Skeletal muscle satellite cell (primary cell): ENCODE results near the gene PPP1R8.
"Not testable (repeated sequence)": the region's sequence is repeated elsewhere in the genome, so short reads cannot be mapped to it uniquely, and the experiment has no call there.

Experiments
- H3K27me3 ChIP-seq: 2 replicates; pipeline ENCODE4 v1.7.0; 2013; ENCODE audit warnings: low read length; ENCODE audit not compliant: control insufficient read depth, insufficient read depth
- H3K36me3 ChIP-seq: 2 replicates; pipeline ENCODE4 v1.7.0; 2013; ENCODE audit warnings: mild to moderate bottlenecking, control low read depth, low read length; ENCODE audit not compliant: insufficient read depth
- H3K4me1 ChIP-seq: 2 replicates; pipeline ENCODE4 v1.7.0; 2013; ENCODE audit warnings: low read length; ENCODE audit not compliant: control insufficient read depth, insufficient read depth
- H3K4me2 ChIP-seq: 2 replicates; pipeline ENCODE4 v1.7.0; 2013; ENCODE audit warnings: mild to moderate bottlenecking, low read length
- H3K4me3 ChIP-seq: 2 replicates; pipeline ENCODE4 v1.7.0; 2013; ENCODE audit warnings: low read length
- H3K9ac ChIP-seq: 2 replicates; pipeline ENCODE4 v1.7.0; 2013; ENCODE audit warnings: mild to moderate bottlenecking, low read depth, low read length, moderate library complexity
- H3K9me3 ChIP-seq: replicated peaks from 2 replicates; pipeline ENCODE4 v1.7.0; 2013; ENCODE audit warnings: mild to moderate bottlenecking, control low read depth, low read length

PPP1R8 gene

DNA sequence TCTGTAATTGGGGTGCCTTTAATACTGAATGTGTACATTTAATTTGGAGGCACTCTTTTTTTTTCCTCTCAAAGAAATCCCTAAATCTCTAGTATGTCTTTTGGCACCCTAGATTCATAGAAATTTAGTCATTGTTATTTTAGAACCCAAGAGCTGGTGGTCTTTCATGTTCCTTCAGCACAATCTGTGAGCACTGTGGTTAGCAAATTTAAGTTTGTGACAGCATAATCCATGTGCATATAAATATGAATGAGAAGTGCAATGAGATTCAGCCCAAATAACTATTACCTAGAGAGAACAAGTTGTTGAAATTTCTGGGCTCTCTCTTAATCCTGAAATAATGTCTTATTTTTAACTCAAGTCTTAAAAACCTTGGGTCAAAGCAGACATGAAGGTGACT lies 4.5 kb downstream of the PPP1R8 start:
- Histone ChIP-seq H3K9ac (no peak overlapping the region), H3K4me2 (no peak overlapping the region), H3K4me1 (peaks cover 18% of the 10 kb centered on the region), H3K27me3 (no peaks in the 10 kb centered on the region), H3K36me3 (peaks cover 34% of the 10 kb centered on the region), H3K9me3 (no peaks in the 10 kb centered on the region), H3K4me3 (no peak overlapping the region)

DNA sequence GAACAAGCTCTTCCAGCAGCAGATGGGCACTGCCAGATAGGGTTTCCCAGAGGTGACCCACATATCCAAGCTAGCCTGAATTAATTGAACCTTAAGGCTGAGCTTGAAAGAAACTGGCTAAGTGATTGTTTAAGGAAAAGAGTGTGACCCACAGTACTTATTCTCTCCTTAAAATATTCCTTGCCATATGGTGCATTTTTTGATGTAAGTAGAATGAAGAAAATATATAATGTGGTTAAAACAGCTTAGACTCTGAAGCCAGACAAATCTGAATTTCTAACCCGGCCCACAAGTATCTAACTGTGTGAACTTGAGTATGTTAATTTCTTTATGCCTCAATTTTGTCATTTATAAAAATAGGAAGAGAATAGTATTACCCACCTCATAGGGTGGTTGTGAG lies 4.9 kb downstream of the PPP1R8 start:
- H3K36me3 ChIP-seq = peaks cover 39% of the 10 kb centered on the region
- H3K4me2 ChIP-seq = no peak overlapping the region
- H3K4me3 ChIP-seq = no peak overlapping the region
- H3K9ac ChIP-seq = no peak overlapping the region
- no peaks in the 10 kb centered on the region for H3K27me3 ChIP-seq
- H3K9me3 ChIP-seq = no peaks in the 10 kb centered on the region
- peaks cover 18% of the 10 kb centered on the region for H3K4me1 ChIP-seq

DNA sequence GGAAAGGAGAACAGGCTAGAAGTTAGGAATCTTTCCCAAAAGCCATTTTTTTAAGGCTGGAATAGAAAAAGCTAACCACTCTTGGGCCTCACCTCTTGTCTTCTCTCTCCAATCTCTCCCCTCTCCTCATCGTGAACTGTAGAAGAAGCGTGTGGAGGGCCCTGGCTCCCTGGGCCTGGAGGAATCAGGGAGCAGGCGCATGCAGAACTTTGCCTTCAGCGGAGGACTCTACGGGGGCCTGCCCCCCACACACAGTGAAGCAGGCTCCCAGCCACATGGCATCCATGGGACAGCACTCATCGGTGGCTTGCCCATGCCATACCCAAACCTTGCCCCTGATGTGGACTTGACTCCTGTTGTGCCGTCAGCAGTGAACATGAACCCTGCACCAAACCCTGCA lies 19.4 kb downstream of the PPP1R8 start:
- Histone ChIP-seq H3K27me3 (no peaks in the 10 kb centered on the region), H3K9ac (no peak overlapping the region), H3K9me3 (no peaks in the 10 kb centered on the region), H3K36me3 (peaks cover 40% of the 10 kb centered on the region), H3K4me3 (no peak overlapping the region), H3K4me2 (no peak overlapping the region), H3K4me1 (no peaks in the 10 kb centered on the region)

DNA sequence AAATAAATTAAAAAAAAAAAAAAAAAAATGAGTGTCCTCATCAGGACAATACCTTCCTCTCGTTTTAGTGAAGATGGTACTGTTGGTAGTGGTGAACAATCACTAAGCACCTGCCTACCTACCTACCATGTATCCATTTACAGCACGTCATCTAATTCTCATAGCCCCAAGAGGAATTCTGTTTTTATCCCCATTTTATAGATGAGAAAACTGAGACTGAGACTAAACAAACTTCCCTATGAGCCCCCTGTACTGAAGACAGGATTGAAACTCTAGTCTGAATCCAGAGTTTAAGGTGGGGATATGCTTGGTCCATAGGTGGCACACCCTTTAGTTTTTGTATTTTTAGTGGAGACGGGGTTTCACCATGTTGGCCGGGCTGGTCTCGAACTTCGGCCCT lies 24.5 kb downstream of the PPP1R8 start:
- no peaks in the 10 kb centered on the region for H3K9me3 ChIP-seq
- H3K4me1 ChIP-seq = peaks cover 9% of the 10 kb centered on the region
- H3K4me2 ChIP-seq = no peak overlapping the region
- H3K27me3 ChIP-seq = no peaks in the 10 kb centered on the region
- H3K36me3 ChIP-seq = peaks cover 18% of the 10 kb centered on the region
- H3K4me3 ChIP-seq = no peak overlapping the region
- no peak overlapping the region for H3K9ac ChIP-seq

DNA sequence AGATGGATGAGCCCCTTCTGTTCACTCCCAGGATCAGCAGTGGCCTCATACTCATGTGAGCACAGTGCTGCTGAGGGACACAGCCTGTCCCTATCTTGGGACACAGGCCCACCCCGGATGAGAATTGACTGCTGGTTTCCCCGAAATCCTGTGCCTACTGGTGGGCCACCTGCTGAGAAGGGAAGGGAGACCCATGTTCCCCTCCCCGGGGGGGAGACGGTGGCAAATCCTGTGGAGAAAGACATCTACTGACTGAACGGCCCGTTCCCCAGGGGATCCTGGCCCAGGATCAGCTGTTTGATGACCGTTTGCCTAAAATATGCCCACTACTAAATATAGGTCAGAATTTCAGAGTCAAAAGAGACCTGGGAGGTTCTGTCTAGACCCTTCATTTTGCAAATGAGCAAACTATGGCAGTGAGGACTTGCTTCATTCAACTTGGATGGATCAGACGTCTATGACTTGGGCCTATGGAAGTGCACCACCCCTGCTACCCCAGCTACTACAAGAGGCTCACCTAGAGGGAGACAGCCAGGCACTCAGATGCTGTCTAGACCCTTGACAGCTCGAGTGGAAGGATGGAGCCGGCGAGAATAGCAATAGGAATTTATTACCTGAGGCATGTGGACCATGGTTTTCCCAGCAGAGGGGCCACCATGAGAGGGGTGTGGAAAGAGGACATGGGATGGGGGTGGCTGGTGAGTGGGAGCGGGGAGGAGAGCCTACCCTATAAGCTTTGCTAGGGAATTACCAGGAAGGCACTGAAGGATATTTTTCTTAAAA lies 26.2 kb downstream of the PPP1R8 start:
- Histone ChIP-seq H3K27me3 (no peaks in the 10 kb centered on the region), H3K4me1 (peaks cover 9% of the 10 kb centered on the region), H3K36me3 (peaks cover 1% of the 10 kb centered on the region), H3K9me3 (no peaks in the 10 kb centered on the region), H3K9ac (no peak overlapping the region), H3K4me3 (no peak overlapping the region), H3K4me2 (no peak overlapping the region)

DNA sequence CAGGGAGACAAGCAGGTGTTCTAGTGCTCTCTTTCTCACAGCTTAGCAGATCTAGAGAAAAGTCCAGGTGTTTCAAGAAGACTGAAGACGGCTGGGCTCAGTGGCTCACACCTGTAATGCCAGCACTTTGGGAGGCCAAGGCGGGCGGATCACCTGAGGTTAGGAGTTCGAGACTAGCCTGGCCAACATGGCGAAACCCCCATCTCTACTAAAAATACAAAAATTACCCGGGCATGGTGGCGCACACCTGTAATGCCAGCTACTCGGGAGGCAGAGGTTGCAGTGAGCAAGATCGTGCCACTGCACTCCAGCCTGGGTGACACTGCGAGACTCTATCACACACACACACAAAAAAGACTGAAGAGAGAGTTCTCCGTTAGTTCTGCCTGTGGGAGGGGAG lies 27.0 kb downstream of the PPP1R8 start:
- H3K4me3 ChIP-seq, H3K9me3 ChIP-seq, H3K27me3 ChIP-seq, H3K4me2 ChIP-seq, H3K36me3 ChIP-seq, H3K9ac ChIP-seq: not testable (repeated sequence)
- H3K4me1 ChIP-seq = peaks cover 12% of the 10 kb centered on the region

DNA sequence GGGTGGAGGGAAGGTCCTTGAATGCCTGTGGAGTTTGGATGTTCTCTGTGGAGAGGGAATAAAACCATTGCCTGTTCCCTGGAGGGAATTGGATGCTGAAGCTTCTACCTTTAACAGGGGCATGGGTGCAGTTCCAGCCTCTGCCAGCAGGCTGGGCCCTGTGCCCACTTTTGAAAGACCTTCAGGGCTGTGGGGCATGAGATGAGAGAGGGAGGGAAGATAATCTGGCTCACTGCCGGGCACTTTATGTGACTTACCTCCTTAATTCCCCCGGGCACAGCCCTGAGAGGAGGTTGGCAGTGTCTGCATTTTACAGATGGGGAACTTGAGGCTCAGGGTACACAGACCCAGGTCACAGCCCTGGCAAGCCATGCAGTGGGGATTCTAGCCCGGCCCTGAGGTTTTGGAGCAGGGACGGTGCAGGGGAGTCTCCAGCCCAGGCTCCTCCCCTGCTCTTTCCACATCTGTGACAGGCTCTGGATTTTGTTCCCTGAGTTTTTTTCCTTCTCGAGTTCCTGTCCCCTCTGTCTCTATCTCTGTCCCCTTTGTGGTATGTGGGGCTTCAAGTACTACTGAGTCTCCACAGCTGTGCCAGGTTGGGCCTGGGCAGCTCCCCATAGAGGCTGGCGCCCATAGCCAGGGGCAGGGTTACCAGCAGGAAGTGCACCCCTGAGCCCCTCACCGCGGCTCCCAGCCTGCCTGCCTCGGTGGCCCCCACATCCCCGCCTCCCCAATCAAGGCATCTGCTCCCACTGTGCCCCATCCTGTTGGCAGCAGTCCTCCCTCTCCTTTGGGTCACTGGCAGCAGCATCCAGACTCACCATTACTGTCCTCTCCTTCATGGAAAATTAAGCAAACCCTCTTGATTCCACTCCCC lies 27.7 kb downstream of the PPP1R8 start:
- Histone ChIP-seq H3K9me3 (no peaks in the 10 kb centered on the region), H3K9ac (peak overlapping the region; percentile 40), H3K36me3 (no peaks in the 10 kb centered on the region), H3K4me3 (peak overlapping the region; percentile 66), H3K4me1 (peaks cover 18% of the 10 kb centered on the region), H3K27me3 (no peaks in the 10 kb centered on the region), H3K4me2 (peak overlapping the region; percentile 91)

DNA sequence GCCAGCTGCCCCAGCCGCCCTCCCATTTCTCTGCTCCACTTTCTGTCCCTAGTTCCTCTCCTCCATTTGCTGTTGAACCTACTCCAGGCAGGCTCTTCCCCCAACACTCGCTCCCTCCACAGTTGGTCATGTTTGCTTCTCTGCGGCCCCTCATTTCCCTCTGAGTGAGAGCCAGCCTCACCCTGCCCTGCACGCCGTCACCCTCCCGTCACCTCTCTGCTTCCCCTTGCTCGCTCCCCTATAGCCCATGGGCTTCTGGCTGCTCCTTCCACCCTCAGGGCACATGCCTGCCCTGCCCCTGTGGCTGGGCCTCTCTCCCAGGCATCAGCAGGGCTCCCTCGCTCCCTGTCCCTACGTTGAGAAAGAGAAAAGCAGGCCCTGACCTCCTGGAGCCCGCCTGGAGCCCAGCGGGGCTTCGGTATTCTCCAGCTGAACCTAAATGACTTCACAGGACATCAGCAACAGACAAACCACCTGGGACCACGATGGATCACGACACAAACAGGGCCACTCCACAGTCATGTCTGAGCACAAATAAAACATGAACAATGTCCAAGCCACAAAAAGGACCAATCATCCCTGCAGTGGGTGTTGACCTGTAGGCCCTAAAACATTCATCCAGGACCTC lies 28.5 kb downstream of the PPP1R8 start:
- H3K9me3 ChIP-seq = no peaks in the 10 kb centered on the region
- H3K4me1 ChIP-seq = peaks cover 26% of the 10 kb centered on the region
- H3K4me2 ChIP-seq = no peak overlapping the region
- H3K27me3 ChIP-seq = no peaks in the 10 kb centered on the region
- H3K4me3 ChIP-seq = no peak overlapping the region
- H3K36me3 ChIP-seq = no peaks in the 10 kb centered on the region
- no peak overlapping the region for H3K9ac ChIP-seq

DNA sequence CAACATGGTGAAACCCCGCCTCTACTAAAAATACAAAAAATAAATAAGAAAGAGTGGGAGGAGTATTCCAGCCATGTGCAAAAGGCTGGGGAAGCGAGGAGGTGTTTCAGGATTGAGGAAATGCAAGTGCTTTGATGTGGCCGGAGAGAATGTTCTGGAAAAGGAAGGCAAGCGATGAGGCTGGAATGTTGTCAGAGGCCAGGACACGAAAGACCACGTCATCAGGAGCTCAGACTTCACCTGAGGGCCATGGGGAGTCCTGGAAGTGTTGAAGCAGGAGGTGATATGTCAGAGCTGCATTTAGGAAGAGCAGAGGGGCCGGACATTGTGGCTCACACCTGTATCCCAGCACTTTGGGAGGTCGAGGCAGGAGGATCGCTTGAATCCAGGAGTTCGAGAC lies 30.9 kb downstream of the PPP1R8 start:
- Histone ChIP-seq H3K4me2 (no peak overlapping the region), H3K27me3 (no peaks in the 10 kb centered on the region), H3K9me3 (no peaks in the 10 kb centered on the region), H3K4me3 (no peak overlapping the region), H3K9ac (no peak overlapping the region), H3K4me1 (peaks cover 29% of the 10 kb centered on the region), H3K36me3 (no peaks in the 10 kb centered on the region)

DNA sequence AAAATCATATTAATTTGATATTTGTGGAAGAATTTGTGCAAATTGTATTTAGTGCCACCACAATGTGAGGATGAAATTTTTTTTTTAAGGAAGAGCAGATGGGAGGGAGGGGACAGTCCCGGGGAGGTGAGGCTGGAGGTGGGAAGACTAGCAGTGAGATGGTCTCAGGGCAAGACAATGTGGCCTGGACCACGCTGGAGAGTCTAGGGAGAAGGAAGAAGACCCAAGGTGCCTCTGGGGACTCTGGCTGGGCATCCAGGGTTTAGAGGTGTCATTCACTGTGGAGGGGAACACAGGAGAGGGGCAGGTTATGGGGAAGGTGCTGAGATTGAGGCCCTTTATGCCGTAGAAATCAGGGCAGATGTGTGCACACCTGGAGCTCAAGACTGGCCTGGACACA lies 31.4 kb downstream of the PPP1R8 start:
- Histone ChIP-seq H3K36me3 (no peaks in the 10 kb centered on the region), H3K4me2 (no peak overlapping the region), H3K4me3 (no peak overlapping the region), H3K27me3 (no peaks in the 10 kb centered on the region), H3K9me3 (no peaks in the 10 kb centered on the region), H3K9ac (no peak overlapping the region), H3K4me1 (peaks cover 29% of the 10 kb centered on the region)

DNA sequence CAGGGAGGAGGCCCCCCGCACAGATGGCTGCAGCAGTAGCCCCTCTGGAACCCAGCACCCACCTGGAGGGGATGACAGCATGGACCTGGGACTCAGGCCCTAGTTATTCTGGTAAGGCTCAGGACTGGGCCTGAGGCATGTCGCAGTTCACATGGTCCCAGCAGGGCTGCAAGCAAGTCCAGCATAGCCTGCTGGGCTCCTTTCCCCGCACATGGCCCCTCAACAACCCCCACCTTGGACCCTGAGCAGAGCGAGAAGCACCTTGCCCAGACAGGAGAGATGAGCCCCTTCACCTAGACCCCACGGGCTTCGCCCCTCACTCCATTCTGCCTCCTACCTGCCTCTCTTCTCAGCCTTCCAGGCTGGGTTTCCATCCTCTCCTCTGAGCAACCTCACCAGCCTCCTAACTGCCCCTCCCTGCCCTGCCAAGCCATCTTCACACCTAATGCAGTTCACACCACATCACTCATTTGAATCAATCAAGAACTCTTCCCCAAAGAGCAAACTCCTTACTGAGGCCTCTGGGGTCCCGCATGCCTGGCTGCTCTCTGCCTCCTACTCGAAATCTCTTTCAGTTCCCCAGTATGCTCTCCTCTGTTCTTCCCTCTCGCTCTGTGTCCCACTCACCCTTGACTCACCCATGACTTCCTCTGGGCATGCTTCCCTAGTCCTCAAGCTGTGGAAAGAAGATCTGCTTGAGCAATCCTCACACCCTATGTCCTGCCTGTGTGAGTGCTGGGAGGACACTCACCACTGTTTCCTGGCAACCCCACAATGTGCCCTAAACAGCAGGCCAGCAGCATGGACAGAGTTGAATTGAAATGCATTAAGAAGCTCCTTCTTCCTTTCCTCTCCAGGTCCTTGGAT lies 32.3 kb downstream of the PPP1R8 start:
- Histone ChIP-seq H3K4me2 (peak overlapping the region; percentile 65), H3K9me3 (no peaks in the 10 kb centered on the region), H3K27me3 (no peaks in the 10 kb centered on the region), H3K36me3 (no peaks in the 10 kb centered on the region), H3K4me3 (no peak overlapping the region), H3K9ac (peak overlapping the region; percentile 74), H3K4me1 (peaks cover 29% of the 10 kb centered on the region)
